Psoas muscle (tissue), 8 donors: ENCODE measurements around the gene MUC3A. TPM values are rescaled to one million over a fixed set of nuclear protein-coding genes. Genes with fewer than 3 reads are reported as not detected.

Experiments used
- ATAC-seq, 4 donors: fragments of 200-7000 bp; cut with Tn5 transposase; one replicate each; pipeline ENCODE4 v1.9.1; 2020; ENCODE audit warnings: moderate library complexity in 3 of 4, mild to moderate bottlenecking in 2 of 4
- DNase-seq, 2 donors: peaks; one replicate each; pipeline ENCODE4 v3.0.0-alpha.2; 2020
- H3K27ac ChIP-seq: fragments of 200-600 bp; one replicate; pipeline ENCODE4 v1.8.0; 2022
- H3K27me3 ChIP-seq, 3 donors: fragments of 200-600 bp in 1 of 3; one replicate each; pipeline versions ENCODE4 v1.6.1 to v1.8.0; 2013 to 2022; ENCODE audit warnings: low read length in 2 of 3, mild to moderate bottlenecking in 2 of 3, moderate library complexity in 1 of 3; ENCODE audit not compliant: insufficient read depth in 3 of 3
- H3K36me3 ChIP-seq, 2 donors: fragments of 200-600 bp in 1 of 2; one replicate each; pipeline versions ENCODE4 v1.6.1 to v1.8.0; 2013 to 2022; ENCODE audit warnings: low read depth in 1 of 2, mild to moderate bottlenecking in 1 of 2, moderate library complexity in 1 of 2; ENCODE audit not compliant: insufficient read depth in 1 of 2
- H3K4me1 ChIP-seq: fragments of 200-600 bp; one replicate; pipeline ENCODE4 v1.8.0; 2022
- H3K4me3 ChIP-seq: fragments of 200-600 bp; one replicate; pipeline ENCODE4 v1.8.0; 2022; ENCODE audit warnings: mild to moderate bottlenecking
- H3K9me3 ChIP-seq: fragments of 200-600 bp; one replicate; pipeline ENCODE4 v1.8.0; 2022
- CTCF ChIP-seq: fragments of 200-600 bp; IDR thresholded peaks from one replicate; pipeline ENCODE4 v1.8.0; 2022; ENCODE audit warnings: antibody characterized with exemption
- WGBS, 3 donors: extraction: QIAGEN DNeasy Blood & Tissue Kit; methylation state at CpG; one replicate each; pipeline versions ENCODE4 v1.1.6 to v1.1.7; 2013; 5-methylcytosine and 5-hydroxymethylcytosine counted together
- intact Hi-C, 2 donors: fragments of 100-400 bp; cut with DNase I; formaldehyde crosslinking; loops; one replicate each; pipeline versions ENCODE4 v1.11.0 to v1.14.2; 2022
- polyA plus RNA-seq, 3 donors: library from polyadenylated mRNA; stranded (reverse); fragments of 200-250 nt; gene quantifications; one replicate each; pipeline ENCODE4 v1.2.3, GENCODE V29; 2013
- total RNA-seq, 4 donors: library from RNA; stranded (reverse); fragmentation: NEBNext Ultra II Directional in 2 of 4; extraction: Animal tissue kit (Norgen Biotek cat#: 25700) in 2 of 4; gene quantifications; one replicate each; pipeline versions ENCODE4 v1.2.1 to v1.2.4, GENCODE V29; 2021 to 2023
- donor health status: healthy with polysubstance abuse.
- donor health status: DM: no; HTN: no; CAD: no; lungs with moderate emphysema.
- donor health status: Bipolar disorder and iron deficiency.
- donor health status: healthy.
- donor health status: DM: yes; HTN: yes; CAD: no.
- donor health status: DM: no; HTN: no; CAD: no.
- donor health status: DM: no; HTN: no; CAD: no.
- donor health status: DM: yes; HTN: yes; CAD: no.

Gene MUC3A
- total and polyA plus RNA-seq, 7 donors = 0.10 to 0.79 (median 0.30) TPM

DNA sequence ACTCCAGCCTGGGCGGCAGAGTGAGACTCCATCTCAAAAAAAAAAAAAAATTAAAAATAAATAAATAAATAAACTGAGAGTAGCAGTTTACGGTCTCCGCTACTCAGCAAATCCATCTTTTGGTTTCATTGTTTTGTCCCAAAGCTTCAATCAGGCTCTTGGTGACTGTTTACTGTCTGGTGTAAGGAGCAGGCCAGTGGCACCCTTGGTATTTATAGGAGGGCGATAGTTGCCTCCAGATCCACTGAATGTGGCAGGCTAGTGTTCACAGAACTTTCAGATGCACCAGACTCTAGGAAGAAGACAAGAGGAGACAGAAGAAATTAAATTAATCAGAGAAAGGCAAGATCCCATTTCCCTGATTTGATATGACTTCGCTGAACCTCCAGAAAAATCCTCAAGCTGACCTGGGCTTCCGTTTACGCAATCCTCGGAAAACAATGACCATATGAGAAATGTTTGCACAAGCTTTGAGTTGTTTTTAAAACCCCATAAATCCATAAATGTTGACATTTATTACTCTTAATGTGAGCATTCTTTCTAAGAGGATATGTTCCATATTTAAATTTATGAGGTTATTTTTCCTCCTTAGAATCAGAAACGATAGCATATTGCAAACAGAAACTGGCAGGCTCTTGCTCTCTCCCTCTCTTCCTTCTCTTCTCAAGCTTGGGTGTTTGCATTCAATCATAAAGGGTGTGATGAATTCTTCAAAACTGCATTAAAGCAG, 7.1 kb upstream of the MUC3A start:
- H3K4me3 ChIP-seq = no peak overlapping the region
- H3K36me3 ChIP-seq = no peaks in the 10 kb centered on the region
- TF ChIP-seq CTCF = no peak
- H3K4me1 ChIP-seq = no peaks in the 10 kb centered on the region
- 71 to 74% (median 73%) methylated on average over 9 of the region's 9 CpGs for WGBS, 3 donors
- ATAC-seq = no peak
- no peak for DNase-seq
- H3K27me3 ChIP-seq = peaks cover 0 to 3% (median 0%) of the 10 kb centered on the region in 3 donors
- intact Hi-C loops = no loop called here
- no peak overlapping the region for H3K27ac ChIP-seq
- H3K9me3 ChIP-seq = peaks cover 4% of the 10 kb centered on the region

DNA sequence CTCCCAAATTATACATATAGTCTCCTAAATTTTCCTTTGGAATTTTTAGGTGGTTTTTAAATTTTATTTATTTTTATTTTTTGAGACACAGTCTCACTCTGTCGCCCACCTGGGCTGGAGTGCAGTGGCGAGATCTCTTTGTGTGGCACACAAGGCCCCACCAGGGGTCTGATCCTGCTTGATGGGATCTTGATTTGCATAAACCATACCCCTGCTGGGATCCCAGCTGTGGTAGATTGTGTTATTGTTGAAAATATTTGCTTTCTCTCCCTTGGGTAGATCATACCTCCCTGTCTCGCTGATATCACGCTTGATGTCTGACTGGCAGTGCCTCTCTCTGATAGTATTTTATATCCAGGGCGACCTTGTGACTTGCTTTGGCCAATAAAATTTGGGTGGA, 5.6 kb upstream of the MUC3A start:
- Histone ChIP-seq H3K36me3 (no peaks in the 10 kb centered on the region), H3K27me3 (peaks cover 0 to 3% (median 0%) of the 10 kb centered on the region in 3 donors)
- 83 to 84% (median 83%) methylated on average over 5 of the region's 5 CpGs for WGBS, 3 donors

DNA sequence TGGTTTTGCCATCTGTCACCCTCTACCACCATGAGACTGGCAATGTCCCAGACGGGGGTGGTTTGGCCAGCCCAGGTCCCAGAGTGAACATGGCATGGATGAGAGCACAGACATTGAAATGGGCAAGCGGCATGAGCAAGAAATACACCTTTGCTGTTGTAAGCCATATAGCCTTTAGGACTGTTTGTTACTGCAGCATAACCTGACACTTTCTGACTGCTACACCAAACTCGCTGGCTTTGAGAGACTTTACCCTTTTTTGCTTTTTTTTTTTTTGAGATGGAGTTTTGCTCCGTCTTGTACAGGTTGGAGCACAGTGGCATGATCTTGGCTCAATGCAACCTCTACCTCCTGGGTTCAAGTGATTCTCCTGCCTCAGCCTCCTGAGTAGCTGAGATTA, 5.2 kb upstream of the MUC3A start:
- DNase-seq (no peak), ATAC-seq (no peak)
- Histone ChIP-seq H3K27me3 (peaks cover 0 to 3% (median 0%) of the 10 kb centered on the region in 3 donors), H3K36me3 (no peaks in the 10 kb centered on the region), H3K9me3 (peaks cover 4% of the 10 kb centered on the region), H3K4me1 (no peaks in the 10 kb centered on the region), H3K4me3 (no peak overlapping the region), H3K27ac (no peak overlapping the region)
- TF ChIP-seq CTCF = no peak
- WGBS, 3 donors = 77 to 84% (median 78%) methylated on average over 4 of the region's 4 CpGs
- intact Hi-C loops = no loop called here

More for the DNA sequence above, 5.6 kb upstream of the MUC3A start:
- Histone ChIP-seq H3K4me3 (no peak overlapping the region), H3K4me1 (no peaks in the 10 kb centered on the region), H3K9me3 (peaks cover 4% of the 10 kb centered on the region), H3K27ac (no peak overlapping the region)
- ATAC-seq (no peak), DNase-seq (no peak)
- no peak for TF ChIP-seq CTCF
- intact Hi-C loops = no loop called here

- H3K27ac ChIP-seq = no peak overlapping the region
These were observed 3.2 kb upstream of the MUC3A start for GRCh38 chr7:100946111-100946510.

More at GRCh38 chr7:100946111-100946510, 3.2 kb upstream of the MUC3A start:
- Histone ChIP-seq H3K9me3 (no peaks in the 10 kb centered on the region), H3K36me3 (no peaks in the 10 kb centered on the region), H3K4me1 (no peaks in the 10 kb centered on the region), H3K27me3 (peaks cover 0 to 7% (median 3%) of the 10 kb centered on the region in 3 donors), H3K4me3 (no peak overlapping the region)
- no peak for TF ChIP-seq CTCF
- DNase-seq (no peak), ATAC-seq (no peak)
- intact Hi-C loops = no loop called here
- 87 to 91% (median 89%) methylated on average over 4 of the region's 4 CpGs for WGBS, 3 donors
